ENCODE data around the gene CTDP1. TPM values are rescaled to one million over a fixed set of nuclear protein-coding genes. Genes with fewer than 3 reads are reported as not detected.

Gene CTDP1
- total RNA-seq, 4 donors from 2014 or later: 33.9 to 42.2 (median 38.9) TPM

- TF ChIP-seq CTCF (IDR thresholded peaks at IDR 0.05) (no peak), POLR2A (IDR thresholded peaks at IDR 0.05) (no peak)
- WGBS, 2 donors: 73 to 77% methylated on average over 30 of the region's 30 CpGs
- no peak for DNase-seq (ENCODE audit: low spot score in 2 of 2)
- intact Hi-C loops (cut with DNase I; ENCODE audit: low total_unique reads): loop anchor here (10.0 kb wide), 1 partner anchor 135 kb away; no protein-coding TSS in a partner anchor
- no peak overlapping the region for H3K4me3 ChIP-seq (ENCODE audit: low read depth, poor library complexity, severe bottlenecking)
Observed at GRCh38 chr18:79799619-79800370, 120.2 kb downstream of the CTDP1 start.

- TF ChIP-seq CTCF (IDR thresholded peaks at IDR 0.05) (no peak), POLR2A (IDR thresholded peaks at IDR 0.05) (no peak)
- WGBS, 2 donors: 93 to 94% methylated on average over 18 to 38 of the region's 39 CpGs
- intact Hi-C loops (cut with DNase I; ENCODE audit: low total_unique reads): no loop called here
- H3K4me3 ChIP-seq (ENCODE audit: low read depth, poor library complexity, severe bottlenecking): no peak overlapping the region
- DNase-seq (ENCODE audit: low spot score in 2 of 2): no peak
Observed at GRCh38 chr18:79800371-79801180, 121.0 kb downstream of the CTDP1 start.

- H3K4me3 ChIP-seq (ENCODE audit: low read depth, poor library complexity, severe bottlenecking): no peak overlapping the region
- intact Hi-C loops (cut with DNase I; ENCODE audit: low total_unique reads): no loop called here
- DNase-seq (ENCODE audit: low spot score in 2 of 2): no peak
- TF ChIP-seq POLR2A (IDR thresholded peaks at IDR 0.05): no peak
- TF ChIP-seq CTCF (IDR thresholded peaks at IDR 0.05): no peak
- 92 to 93% methylated on average over 13 of the region's 13 CpGs for WGBS, 2 donors
Observed at GRCh38 chr18:79801217-79801616, 121.6 kb downstream of the CTDP1 start.

- TF ChIP-seq POLR2A (IDR thresholded peaks at IDR 0.05) (no peak), CTCF (IDR thresholded peaks at IDR 0.05) (no peak)
- WGBS, 2 donors: 84 to 86% methylated on average over 9 of the region's 9 CpGs
- intact Hi-C loops (cut with DNase I; ENCODE audit: low total_unique reads): no loop called here
- DNase-seq (ENCODE audit: low spot score in 2 of 2): no peak
- H3K4me3 ChIP-seq (ENCODE audit: low read depth, poor library complexity, severe bottlenecking): no peak overlapping the region
Observed at GRCh38 chr18:79801641-79802040, 122.0 kb downstream of the CTDP1 start.

GRCh38 chr18:79802298-79802697 lies 122.7 kb downstream of the CTDP1 start:
- no peak for DNase-seq (ENCODE audit: low spot score in 2 of 2)
- 95 to 96% methylated on average over 11 to 18 of the region's 18 CpGs for WGBS, 2 donors
- no peak overlapping the region for H3K4me3 ChIP-seq (ENCODE audit: low read depth, poor library complexity, severe bottlenecking)
- TF ChIP-seq CTCF (IDR thresholded peaks at IDR 0.05) (no peak), POLR2A (IDR thresholded peaks at IDR 0.05) (no peak)
- intact Hi-C loops (cut with DNase I; ENCODE audit: low total_unique reads): no loop called here

All from lower leg skin (tissue), 4 donors.